ENCODE measurements around the gene AK2. TPM values are rescaled to one million over a fixed set of nuclear protein-coding genes. Genes with fewer than 3 reads are reported as not detected.

AK2 gene
- total and polyA plus RNA-seq, 2 donors (not counting 3 experiments of a cell fraction or from before 2014, with no cell fraction given): 107 to 134 TPM

- no TSS peak for BruUV-seq (replicated peaks)
Observed at GRCh38 chr1:33050221-33051076, 13.8 kb upstream of the AK2 start.

More at GRCh38 chr1:33050221-33051076, 13.8 kb upstream of the AK2 start:
- Histone ChIP-seq H3K4me2 (ENCODE audit: insufficient read depth, low read length) (no peak overlapping the region), H3K27me3 (ENCODE audit: control insufficient read depth in 2 of 2, insufficient read depth in 2 of 2, low read length in 2 of 2) (no peaks in the 10 kb centered on the region), H3K9me1 (replicated peaks; ENCODE audit: control insufficient read depth, extremely low read depth, insufficient read depth, low read length) (no peaks in the 10 kb centered on the region), H3K9me3 (replicated peaks; ENCODE audit: control insufficient read depth, insufficient read depth, low read length) (no peaks in the 10 kb centered on the region), H3K36me3 (ENCODE audit: control insufficient read depth in 2 of 2, extremely low read depth in 1 of 2, insufficient read depth in 2 of 2, low read length in 2 of 2) (no peaks in the 10 kb centered on the region), H3K4me3 (replicated peaks in 1 of 3; ENCODE audit: insufficient read depth in 1 of 3, low read depth in 1 of 3, low read length in 3 of 3) (no peak overlapping the region), H3K79me2 (ENCODE audit: control insufficient read depth, insufficient read depth, low read length) (no peaks in the 10 kb centered on the region), H4K20me1 (replicated peaks; ENCODE audit: control insufficient read depth, extremely low read depth, insufficient read depth, low read length) (no peaks in the 10 kb centered on the region), H2AFZ (ENCODE audit: low read depth, low read length) (no peak overlapping the region), H3K27ac (ENCODE audit: insufficient read depth, low read depth, low read length) (no peak overlapping the region), H3K9ac (replicated peaks; ENCODE audit: extremely low read depth, insufficient read depth, low read length) (no peak overlapping the region), H3K4me1 (ENCODE audit: control insufficient read depth, extremely low read depth, insufficient read depth, low read length) (peaks cover 2% of the 10 kb centered on the region)
- no peak for FAIRE-seq
- intact Hi-C loops (cut with micrococcal nuclease): no loop called here
- no peak for DNase-seq (ENCODE audit: low read depth, low spot score)
- TF ChIP-seq CTCF (IDR thresholded peaks at IDR 0.05; ENCODE audit: extremely low read depth in 1 of 2, insufficient read depth in 1 of 2, low read depth in 1 of 2, low read length in 2 of 2) (no peak), POLR2AphosphoS5 (IDR thresholded peaks at IDR 0.05; ENCODE audit: insufficient read depth, low read depth, low read length) (no peak), MAX (IDR thresholded peaks at IDR 0.05; ENCODE audit: insufficient read depth, insufficient read length) (no peak), GATA2 (IDR thresholded peaks at IDR 0.05; ENCODE audit: insufficient read depth, insufficient read length, low read depth, low read length) (no peak), EZH2 (IDR thresholded peaks at IDR 0.05; ENCODE audit: borderline replicate concordance, low read depth, low read length, severe bottlenecking) (no peak), FOS (IDR thresholded peaks at IDR 0.05; ENCODE audit: borderline replicate concordance, insufficient read depth, low read length) (no peak), MYC (IDR thresholded peaks at IDR 0.05; ENCODE audit: low read depth, low read length) (no peak), JUN (IDR thresholded peaks at IDR 0.05; ENCODE audit: borderline replicate concordance, insufficient read depth, insufficient read length, low read depth) (no peak), POLR2A (IDR thresholded peaks at IDR 0.05; ENCODE audit: low read depth, low read length) (no peak)
- dilution Hi-C loops (cut with MboI; ENCODE audit: extremely low pct_ligation_motif_present, low sequenced_read_pairs): no loop called here
- ChIA-PET POLR2A (interaction anchor here (0.5 kb wide), 1 partner anchor 22 kb away, joined by 5 read pairs; no protein-coding TSS in a partner anchor), CTCF (interaction anchor here (0.6 to 1.6 kb wide), 3 partner anchors 19 to 117 kb away, joined by 3 to 4 read pairs (median 4); no protein-coding TSS in a partner anchor)
